PC-3 (cell line): Measurements from ENCODE around the gene NTN1. TPM values are rescaled to one million over a fixed set of nuclear protein-coding genes. Genes with fewer than 3 reads are reported as not detected.
A peak's percentile ranks its signal among the peaks of the same experiment; 100 is the strongest.

Experiments used
- ATAC-seq: fragments of 200-7000 bp; cut with Tn5 transposase; 2 replicates; pipeline ENCODE4 v1.9.1; 2020; ENCODE audit warnings: mild to moderate bottlenecking, moderate library complexity
- BruUV-seq: library from RNA; stranded (reverse); fragments of 400-500 nt; replicated peaks from 2 replicates; lab custom pipeline; 2021; lab: Mats Ljungman, UMichigan
- CTCF ChIA-PET: fragments of 300-600 bp; sonication (Branson Sonifier 250); formaldehyde crosslinking; loops from one replicate; lab custom pipeline; 2022; ENCODE audit warnings: antibody characterized with exemption; lab: Charles Lee
- POLR2A ChIA-PET: fragments of 300-600 bp; sonication (Branson Sonifier 250); formaldehyde crosslinking; loops from one replicate; lab custom pipeline; 2022; ENCODE audit warnings: antibody characterized with exemption; ENCODE audit not compliant: unreplicated experiment; lab: Charles Lee
- DNase-seq: peaks from one replicate; pipeline ENCODE4 v3.0.0-alpha.2; 2015
- H2AFZ ChIP-seq: fragments of 300-600 bp; sonication (generic); 2 replicates; pipeline ENCODE4 v1.6.0; 2016; ENCODE audit warnings: antibody characterized with exemption, low read length
- H3F3A ChIP-seq: fragments of 300-600 bp; sonication (generic); one replicate; pipeline ENCODE4 v1.6.0; 2017; ENCODE audit warnings: antibody characterized with exemption, low read length, control low read depth, mild to moderate bottlenecking; ENCODE audit not compliant: unreplicated experiment
- H3K27ac ChIP-seq: fragments of 300-600 bp; sonication (generic); 2 replicates; pipeline ENCODE4 v1.5.1; 2016; ENCODE audit warnings: mild to moderate bottlenecking, low read length
- H3K27me3 ChIP-seq: fragments of 300-600 bp; sonication (generic); 2 replicates; pipeline ENCODE4 v1.6.1; 2016; ENCODE audit warnings: low read length, mixed read lengths
- H3K36me3 ChIP-seq: fragments of 300-600 bp; sonication (generic); 2 replicates; pipeline ENCODE4 v1.6.1; 2016; ENCODE audit warnings: low read depth, mixed run types, low read length, mixed read lengths
- H3K4me1 ChIP-seq: fragments of 300-600 bp; sonication (generic); 2 replicates; pipeline ENCODE4 v1.5.1; 2016; ENCODE audit warnings: low read length; ENCODE audit not compliant: insufficient read depth
- H3K4me2 ChIP-seq: fragments of 300-600 bp; sonication (generic); 2 replicates; pipeline ENCODE4 v1.6.0; 2016; ENCODE audit warnings: low read length
- H3K4me3 ChIP-seq: fragments of 300-600 bp; sonication (generic); 2 replicates; pipeline ENCODE4 v1.5.1; 2016; ENCODE audit warnings: mild to moderate bottlenecking, low read length, mixed read lengths
- H3K79me2 ChIP-seq: fragments of 300-600 bp; sonication (generic); 2 replicates; pipeline ENCODE4 v1.6.1; 2017; ENCODE audit warnings: low read length, mixed read lengths
- H3K9ac ChIP-seq: fragments of 300-600 bp; sonication (generic); 2 replicates; pipeline ENCODE4 v1.6.0; 2016; ENCODE audit warnings: mild to moderate bottlenecking, low read length
- H3K9me2 ChIP-seq: fragments of 300-600 bp; sonication (generic); replicated peaks from 2 replicates; pipeline ENCODE4 v1.6.1; 2016; ENCODE audit warnings: mixed run types, low read length, mixed read lengths
- H3K9me3 ChIP-seq: fragments of 300-600 bp; sonication (generic); 2 replicates; pipeline ENCODE4 v1.6.1; 2016; ENCODE audit warnings: low read length, mixed read lengths
- H4K20me1 ChIP-seq: fragments of 300-600 bp; sonication (generic); 2 replicates; pipeline ENCODE4 v1.6.1; 2016; ENCODE audit warnings: low read length, mixed read lengths
- EZH2 ChIP-seq: fragments of 300-600 bp; sonication (generic); IDR thresholded peaks from one replicate; pipeline ENCODE4 v1.6.1; 2017; ENCODE audit warnings: antibody characterized with exemption, mild to moderate bottlenecking, low read length; ENCODE audit not compliant: unreplicated experiment
- EZH2phosphoT487 ChIP-seq: fragments of 300-600 bp; sonication (generic); IDR thresholded peaks from 2 replicates; pipeline ENCODE4 v1.6.1; 2018; ENCODE audit warnings: mild to moderate bottlenecking, antibody characterized with exemption, low read length, borderline replicate concordance
- intact Hi-C: fragments of 100-400 bp; cut with micrococcal nuclease; formaldehyde crosslinking; loops from 2 replicates; pipeline ENCODE4 v1.9.0; 2023
- total RNA-seq: library from RNA; depleted of rRNA; stranded (reverse); fragments of >200 nt; gene quantifications from 2 replicates; pipeline ENCODE4 v1.2.3, GENCODE V29; 2014
- TF ChIP-seq, protein P1 (sequence below): fragments of 300-600 bp; sonication (generic); conservative IDR thresholded peaks from 2 replicates; pipeline ENCODE4 v1.5.1; 2017; ENCODE audit warnings: antibody characterized with exemption, low read depth, mild to moderate bottlenecking, low read length

Gene NTN1
- total RNA-seq, 1 experiment from 2014 or later, result 0.22 TPM

DNA sequence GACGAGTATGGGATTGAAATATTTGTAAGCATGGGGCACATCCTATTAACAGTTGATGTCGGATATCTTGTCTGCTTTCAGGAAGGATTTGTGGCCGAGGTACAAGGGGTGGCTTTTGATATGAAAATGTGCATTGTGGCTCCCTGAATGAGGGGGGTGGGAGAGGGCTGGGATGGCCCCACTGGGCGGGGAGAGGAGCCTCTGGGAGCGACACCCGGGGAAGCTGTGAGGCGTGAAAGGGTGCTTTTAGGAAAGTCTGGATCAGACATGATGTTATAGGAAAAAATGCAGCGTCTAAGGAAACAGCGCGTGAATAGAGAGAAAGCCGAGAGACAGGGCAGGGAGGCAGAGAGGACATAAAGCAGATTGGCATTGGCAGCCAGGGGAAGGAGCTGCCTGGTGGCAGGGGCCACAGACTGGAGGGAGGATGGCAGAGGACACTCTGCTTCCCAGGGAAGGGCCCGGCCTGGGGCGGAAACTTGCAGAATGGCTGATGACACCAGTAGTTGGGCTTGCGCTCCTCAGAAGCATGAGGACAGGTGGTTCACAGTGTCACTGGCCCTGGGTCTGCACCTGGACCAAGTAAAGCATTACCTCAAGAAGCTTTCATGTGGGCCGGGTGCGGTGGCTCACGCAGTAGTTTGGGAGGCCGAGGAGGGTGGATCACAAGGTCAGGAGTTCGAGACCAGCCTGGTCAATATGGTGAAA lies 95.7 kb downstream of the NTN1 start:
- no peak overlapping the region for H3K27ac ChIP-seq
- H3K9me3 ChIP-seq, result no peaks in the 10 kb centered on the region
- H3K4me2 ChIP-seq, result no peak overlapping the region
- no peaks in the 10 kb centered on the region for H3K79me2 ChIP-seq
- no peaks in the 10 kb centered on the region for H3K36me3 ChIP-seq
- no peaks in the 10 kb centered on the region for H4K20me1 ChIP-seq
- TF ChIP-seq EZH2phosphoT487 (no peak), EZH2 (no peak)
- TF ChIP-seq, protein P1, sequence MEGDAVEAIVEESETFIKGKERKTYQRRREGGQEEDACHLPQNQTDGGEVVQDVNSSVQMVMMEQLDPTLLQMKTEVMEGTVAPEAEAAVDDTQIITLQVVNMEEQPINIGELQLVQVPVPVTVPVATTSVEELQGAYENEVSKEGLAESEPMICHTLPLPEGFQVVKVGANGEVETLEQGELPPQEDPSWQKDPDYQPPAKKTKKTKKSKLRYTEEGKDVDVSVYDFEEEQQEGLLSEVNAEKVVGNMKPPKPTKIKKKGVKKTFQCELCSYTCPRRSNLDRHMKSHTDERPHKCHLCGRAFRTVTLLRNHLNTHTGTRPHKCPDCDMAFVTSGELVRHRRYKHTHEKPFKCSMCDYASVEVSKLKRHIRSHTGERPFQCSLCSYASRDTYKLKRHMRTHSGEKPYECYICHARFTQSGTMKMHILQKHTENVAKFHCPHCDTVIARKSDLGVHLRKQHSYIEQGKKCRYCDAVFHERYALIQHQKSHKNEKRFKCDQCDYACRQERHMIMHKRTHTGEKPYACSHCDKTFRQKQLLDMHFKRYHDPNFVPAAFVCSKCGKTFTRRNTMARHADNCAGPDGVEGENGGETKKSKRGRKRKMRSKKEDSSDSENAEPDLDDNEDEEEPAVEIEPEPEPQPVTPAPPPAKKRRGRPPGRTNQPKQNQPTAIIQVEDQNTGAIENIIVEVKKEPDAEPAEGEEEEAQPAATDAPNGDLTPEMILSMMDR, result no peak
- ChIA-PET POLR2A (no interaction called here), CTCF (no interaction called here)
- no peak overlapping the region for H3K9ac ChIP-seq
- BruUV-seq, result no TSS peak
- intact Hi-C loops, result no loop called here
- DNase-seq, result no peak
- no peaks in the 10 kb centered on the region for H3K9me2 ChIP-seq
- H3K4me3 ChIP-seq, result no peak overlapping the region
- H3F3A ChIP-seq, result no peaks in the 10 kb centered on the region
- ATAC-seq, result no peak
- peaks cover 9% of the 10 kb centered on the region; the same call in 1 of the 2 replicates for H3K27me3 ChIP-seq
- no peaks in the 10 kb centered on the region for H3K4me1 ChIP-seq
- no peak overlapping the region for H2AFZ ChIP-seq

DNA sequence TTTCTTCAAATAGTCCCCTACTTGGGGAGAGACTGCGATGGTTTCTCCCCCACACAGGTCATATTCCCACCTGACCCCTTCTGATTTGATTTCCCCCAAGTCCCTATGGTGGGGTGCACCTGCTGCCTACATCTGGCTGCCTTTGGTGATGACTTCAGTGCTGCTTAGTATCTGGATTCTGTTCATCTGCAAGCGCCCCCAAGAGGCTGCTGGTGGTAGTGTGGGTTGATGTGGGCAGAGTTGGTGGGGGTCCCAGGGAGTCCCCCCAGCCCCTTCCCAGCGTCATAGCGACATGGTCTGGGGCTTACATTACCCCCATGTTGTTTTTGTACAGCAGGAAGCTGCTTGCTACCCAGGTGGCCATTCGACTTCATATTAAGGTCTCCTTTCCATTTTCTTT lies 99.2 kb downstream of the NTN1 start:
- Histone ChIP-seq H2AFZ (no peak overlapping the region), H3K9me2 (no peaks in the 10 kb centered on the region), H3K4me3 (no peak overlapping the region), H3K27ac (no peak overlapping the region), H4K20me1 (no peaks in the 10 kb centered on the region), H3F3A (no peaks in the 10 kb centered on the region), H3K36me3 (no peaks in the 10 kb centered on the region), H3K79me2 (no peaks in the 10 kb centered on the region), H3K9ac (no peak overlapping the region), H3K4me2 (no peak overlapping the region), H3K9me3 (no peaks in the 10 kb centered on the region), H3K4me1 (no peaks in the 10 kb centered on the region), H3K27me3 (peaks cover 17% of the 10 kb centered on the region)
- CTCF ChIA-PET, result no interaction called here
- ATAC-seq, result no peak
- DNase-seq, result no peak
- intact Hi-C loops, result no loop called here
- no TSS peak for BruUV-seq
- POLR2A ChIA-PET, result no interaction called here
- TF ChIP-seq EZH2 (no peak), EZH2phosphoT487 (no peak)
- TF ChIP-seq, protein P1, result peak; percentile 54

DNA sequence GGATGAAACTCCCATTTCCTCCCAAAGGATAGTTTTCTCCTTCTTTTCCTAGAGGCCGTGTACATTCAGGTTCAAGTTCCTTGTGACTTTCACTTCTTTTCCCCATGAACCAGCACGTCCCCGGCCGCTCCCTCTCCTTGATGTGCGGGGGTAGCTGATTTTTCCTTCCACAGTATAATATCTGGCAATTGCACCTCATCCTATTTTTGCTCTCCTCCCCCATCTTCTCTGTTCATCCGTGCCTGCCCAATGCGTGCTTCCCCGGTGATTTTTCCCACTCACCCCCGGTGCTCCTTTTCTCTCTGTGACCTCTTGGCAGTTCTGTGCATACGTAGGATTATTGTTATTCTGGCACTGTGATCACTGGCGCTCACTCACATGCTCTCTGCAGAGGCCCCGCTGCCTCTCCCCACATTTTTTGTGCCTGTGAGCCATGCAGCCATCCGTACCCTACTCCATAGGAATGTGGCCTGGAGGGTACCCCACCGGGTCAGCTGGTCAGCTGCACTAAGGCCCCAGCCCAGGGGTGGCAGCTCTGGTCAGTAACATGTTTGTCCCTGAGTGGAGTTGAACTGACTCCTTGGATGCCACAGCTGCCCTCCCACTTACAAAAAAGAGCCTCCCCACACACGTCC lies 100.0 kb downstream of the NTN1 start:
- Histone ChIP-seq H3K9me3 (no peaks in the 10 kb centered on the region), H3K9me2 (no peaks in the 10 kb centered on the region), H3K9ac (no peak overlapping the region), H3K79me2 (no peaks in the 10 kb centered on the region), H4K20me1 (no peaks in the 10 kb centered on the region), H3F3A (no peaks in the 10 kb centered on the region), H3K4me3 (no peak overlapping the region), H3K27me3 (peaks cover 17% of the 10 kb centered on the region), H3K4me1 (no peaks in the 10 kb centered on the region), H3K27ac (no peak overlapping the region), H2AFZ (no peak overlapping the region), H3K36me3 (no peaks in the 10 kb centered on the region), H3K4me2 (no peak overlapping the region)
- DNase-seq, result no peak
- intact Hi-C loops, result no loop called here
- BruUV-seq, result no TSS peak
- ATAC-seq, result no peak
- POLR2A ChIA-PET, result no interaction called here
- CTCF ChIA-PET, result no interaction called here
- TF ChIP-seq EZH2 (no peak), EZH2phosphoT487 (no peak)
- TF ChIP-seq, protein P1, result no peak
